HCT116 (cell line): ENCODE results near the gene POC1B. TPM values are rescaled to one million over a fixed set of nuclear protein-coding genes. Genes with fewer than 3 reads are reported as not detected.

Source experiments
- ATAC-seq: fragments of 200-7000 bp; cut with Tn5 transposase; 2 replicates; pipeline ENCODE4 v1.9.1; 2020; ENCODE audit warnings: mild to moderate bottlenecking, moderate library complexity
- BruUV-seq: library from RNA; stranded (reverse); fragments of 400-500 nt; replicated peaks from 2 replicates; lab custom pipeline; 2021; lab: Mats Ljungman, UMichigan
- CTCF ChIA-PET: fragments of 300-600 bp; sonication (Branson Sonifier 250); formaldehyde crosslinking; loops from one replicate; lab custom pipeline; 2021; ENCODE audit warnings: antibody characterized with exemption; lab: Charles Lee
- POLR2A ChIA-PET: fragments of 300-600, 350-600 bp; sonication (Branson Sonifier 250); formaldehyde crosslinking; loops from one replicate; lab custom pipeline; 2021; ENCODE audit warnings: antibody characterized with exemption; lab: Charles Lee
- RAD21 ChIA-PET, 2 experiments: fragments of 300-600 bp; sonication (Branson Sonifier 250); formaldehyde crosslinking; loops; one replicate each; lab custom pipeline; 2023; ENCODE audit warnings: low total read pairs in 2 of 2; ENCODE audit not compliant: uncharacterized antibody in 2 of 2, unreplicated experiment in 2 of 2, low non-redundant PET in 1 of 2; lab: Charles Lee
- DNase-seq: peaks from one replicate; pipeline ENCODE4 v3.0.0-alpha.2; 2010; ENCODE audit warnings: low read depth, low spot score
- H2AFZ ChIP-seq: fragments of 200-600 bp; shearing (Covaris generic), sonication (generic); 2 replicates; pipeline ENCODE4 v1.6.1; 2017; ENCODE audit warnings: low read depth, mixed run types, mixed read lengths, antibody characterized with exemption, low read length; ENCODE audit not compliant: poor library complexity, severe bottlenecking
- H3K27ac ChIP-seq: 2 replicates; pipeline ENCODE4 v1.5.1; 2012; ENCODE audit warnings: low read depth, low read length
- H3K27me3 ChIP-seq: fragments of 200-600 bp; sonication (generic); 2 replicates; pipeline ENCODE4 v1.6.1; 2016; ENCODE audit warnings: mixed run types, low read length, mixed read lengths; ENCODE audit not compliant: insufficient read depth
- H3K36me3 ChIP-seq, 2 experiments: fragments of 200-500 bp in 1 of 2; fragments of 200-600 bp in 1 of 2; sonication (Bioruptor generic) in 1 of 2; sonication (generic) in 1 of 2; 2 replicates each; pipeline versions ENCODE4 v1.5.1 to v1.6.1; 2014 to 2016; ENCODE audit warnings: low read length in 2 of 2, inconsistent platforms in 1 of 2, mixed read lengths in 1 of 2, mixed run types in 1 of 2; ENCODE audit not compliant: insufficient read depth in 2 of 2, control insufficient read depth in 1 of 2
- H3K4me1 ChIP-seq, 2 experiments: fragments of 200-600 bp in 1 of 2; sonication (generic) in 1 of 2; 2 replicates each; pipeline versions ENCODE4 v1.5.1 to v1.6.1; 2012 to 2017; ENCODE audit warnings: low read length in 2 of 2, inconsistent platforms in 1 of 2, mild to moderate bottlenecking in 1 of 2, mixed read lengths in 1 of 2, mixed run types in 1 of 2, moderate library complexity in 1 of 2; ENCODE audit not compliant: insufficient read depth in 2 of 2, control insufficient read depth in 1 of 2
- H3K4me2 ChIP-seq: fragments of 200-600 bp; sonication (generic); 2 replicates; pipeline ENCODE4 v1.6.1; 2017; ENCODE audit warnings: mixed run types, low read length, mixed read lengths
- H3K4me3 ChIP-seq, 2 experiments: fragments of 200-600 bp in 1 of 2; sonication (generic) in 1 of 2; replicated peaks in 1 of 2; 2 replicates each; pipeline ENCODE4 v1.5.1; 2011 to 2016; ENCODE audit warnings: low read length in 2 of 2, control low read depth in 1 of 2, low read depth in 1 of 2, mild to moderate bottlenecking in 1 of 2, mixed read lengths in 1 of 2, mixed run types in 1 of 2
- H3K79me2 ChIP-seq: fragments of 200-600 bp; sonication (generic); 2 replicates; pipeline ENCODE4 v1.6.1; 2017; ENCODE audit warnings: mild to moderate bottlenecking, mixed run types, low read length, moderate library complexity, mixed read lengths; ENCODE audit not compliant: insufficient read depth
- H3K9ac ChIP-seq: fragments of 200-600 bp; sonication (generic); 2 replicates; pipeline ENCODE4 v1.6.1; 2016; ENCODE audit warnings: low read length, mixed read lengths
- H3K9me2 ChIP-seq: fragments of 200-600 bp; sonication (generic), shearing (Covaris generic); 2 replicates; pipeline ENCODE4 v1.6.1; 2017; ENCODE audit warnings: mixed run types, mild to moderate bottlenecking, moderate library complexity; ENCODE audit not compliant: insufficient read depth
- H3K9me3 ChIP-seq, 2 experiments: fragments of 200-500 bp in 1 of 2; fragments of 200-600 bp in 1 of 2; sonication (Bioruptor generic) in 1 of 2; sonication (generic) in 1 of 2; 2 replicates each; pipeline ENCODE4 v1.6.1; 2014 to 2017; ENCODE audit warnings: low read length in 2 of 2, mixed read lengths in 2 of 2, inconsistent platforms in 1 of 2, low read depth in 1 of 2, mild to moderate bottlenecking in 1 of 2, mixed run types in 1 of 2, moderate library complexity in 1 of 2; ENCODE audit not compliant: control insufficient read depth in 1 of 2, insufficient read depth in 1 of 2
- H4K20me1 ChIP-seq: fragments of 200-600 bp; sonication (generic), shearing (Covaris generic); 2 replicates; pipeline ENCODE4 v1.6.1; 2017; ENCODE audit warnings: mixed run types, mild to moderate bottlenecking, moderate library complexity; ENCODE audit not compliant: insufficient read depth
- CBX3 ChIP-seq: IDR thresholded peaks from 2 replicates; pipeline ENCODE4 v1.6.1; 2012; ENCODE audit warnings: low read depth
- ELF1 ChIP-seq: IDR thresholded peaks from 2 replicates; pipeline ENCODE4 v1.6.1; 2012; ENCODE audit warnings: low read depth, borderline replicate concordance
- EZH2phosphoT487 ChIP-seq: fragments of 200-600 bp; IDR thresholded peaks from 2 replicates; pipeline ENCODE4 v1.6.1; 2018; ENCODE audit warnings: antibody characterized with exemption, borderline replicate concordance
- FOSL1 ChIP-seq: IDR thresholded peaks from 2 replicates; pipeline ENCODE4 v1.6.1; 2012; ENCODE audit warnings: low read depth
- POLR2A ChIP-seq: IDR thresholded peaks from 2 replicates; pipeline ENCODE4 v1.7.0; 2011; ENCODE audit warnings: borderline replicate concordance; ENCODE audit not compliant: insufficient read depth, insufficient read length; ENCODE audit errors: extremely low read depth
- REST ChIP-seq: IDR thresholded peaks from 2 replicates; pipeline ENCODE4 v1.6.1; 2012; ENCODE audit warnings: low read depth
- SRF ChIP-seq: IDR thresholded peaks from 2 replicates; pipeline ENCODE4 v1.6.1; 2012; ENCODE audit warnings: low read depth
- YY1 ChIP-seq: IDR thresholded peaks from 2 replicates; pipeline ENCODE4 v1.6.1; 2011; ENCODE audit warnings: low read length, low read depth, moderate library complexity, mild to moderate bottlenecking; ENCODE audit not compliant: insufficient replicate concordance; ENCODE audit errors: extremely low read depth
- ZBTB33 ChIP-seq: IDR thresholded peaks from 2 replicates; pipeline ENCODE4 v1.6.1; 2011; ENCODE audit warnings: mild to moderate bottlenecking, low read length, moderate library complexity; ENCODE audit not compliant: insufficient replicate concordance; ENCODE audit errors: extremely low read depth
- intact Hi-C: fragments of 100-400 bp; cut with micrococcal nuclease; formaldehyde crosslinking; loops from 2 replicates; pipeline ENCODE4 v1.10.0; 2022
- total RNA-seq: library from RNA; stranded (reverse); gene quantifications from one replicate; pipeline ENCODE4 v1.2.1, GENCODE V29; 2021; ENCODE audit not compliant: unreplicated experiment
- TF ChIP-seq, protein P1 (sequence below): IDR thresholded peaks from 2 replicates; pipeline ENCODE4 v1.6.1; 2012

POC1B gene
- total RNA-seq, 1 experiment from 2014 or later: 14.3 TPM

GRCh38 chr12:89383235-89384049, 142.4 kb downstream of the POC1B start:
- no peaks in the 10 kb centered on the region for H4K20me1 ChIP-seq
- BruUV-seq: no TSS peak
- DNase-seq: no peak
- no peaks in the 10 kb centered on the region for H3K36me3 ChIP-seq
- no peaks in the 10 kb centered on the region for H3K9me2 ChIP-seq
- H2AFZ ChIP-seq: no peak overlapping the region
- POLR2A ChIA-PET: interaction anchor here (1.0 kb wide), 1 partner anchor 8 kb away, joined by 4 read pairs; no protein-coding TSS in a partner anchor
- RAD21 ChIA-PET: no interaction called here
- peaks cover 0 to 4% of the 10 kb centered on the region in 2 experiments; a peak in 1 of 4 replicates for H3K4me1 ChIP-seq
- TF ChIP-seq ELF1: no peak
- TF ChIP-seq ZBTB33: no peak
- TF ChIP-seq EZH2phosphoT487: no peak
- no peak for TF ChIP-seq POLR2A
- no peak for TF ChIP-seq SRF
- TF ChIP-seq CBX3: no peak
- CTCF ChIA-PET: no interaction called here
- intact Hi-C loops: no loop called here
- no peaks in the 10 kb centered on the region for H3K9me3 ChIP-seq
- no peak overlapping the region for H3K4me3 ChIP-seq
- no peak overlapping the region for H3K9ac ChIP-seq
- H3K4me2 ChIP-seq: no peak overlapping the region
- no peak for ATAC-seq
- H3K27ac ChIP-seq: no peak overlapping the region
- H3K79me2 ChIP-seq: no peaks in the 10 kb centered on the region
- no peaks in the 10 kb centered on the region for H3K27me3 ChIP-seq

- ChIA-PET RAD21 (no interaction called here), POLR2A (no interaction called here), CTCF (no interaction called here)
- Histone ChIP-seq H3K9me2 (no peaks in the 10 kb centered on the region), H3K4me1 (peaks cover 0 to 4% of the 10 kb centered on the region in 2 experiments; a peak in 1 of 4 replicates), H3K4me3 (no peak overlapping the region), H3K9me3 (no peaks in the 10 kb centered on the region), H3K4me2 (no peak overlapping the region), H3K36me3 (no peaks in the 10 kb centered on the region), H4K20me1 (no peaks in the 10 kb centered on the region), H3K9ac (no peak overlapping the region), H3K27ac (no peak overlapping the region), H3K27me3 (no peaks in the 10 kb centered on the region), H3K79me2 (no peaks in the 10 kb centered on the region), H2AFZ (no peak overlapping the region)
- intact Hi-C loops: no loop called here
- BruUV-seq: no TSS peak
- DNase-seq (no peak), ATAC-seq (no peak)
- no peak for TF ChIP-seq YY1
- TF ChIP-seq REST: no peak
- no peak for TF ChIP-seq ZBTB33
- TF ChIP-seq, protein P1, sequence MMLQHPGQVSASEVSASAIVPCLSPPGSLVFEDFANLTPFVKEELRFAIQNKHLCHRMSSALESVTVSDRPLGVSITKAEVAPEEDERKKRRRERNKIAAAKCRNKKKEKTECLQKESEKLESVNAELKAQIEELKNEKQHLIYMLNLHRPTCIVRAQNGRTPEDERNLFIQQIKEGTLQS: no peak
- no peak for TF ChIP-seq FOSL1
- TF ChIP-seq POLR2A: no peak
Observed at GRCh38 chr12:89382328-89382727, 143.5 kb downstream of the POC1B start.
